HG02588 (cell line): ENCODE measurements around the gene CRABP2.

ENCODE experiments used
- ATAC-seq: cut with Tn5 transposase; IDR thresholded peaks from one replicate; pipeline ENCODE4 v1.9.1; 2021; ENCODE audit warnings: mild to moderate bottlenecking, moderate library complexity; ENCODE audit not compliant: unreplicated experiment

The CRABP2 gene

DNA sequence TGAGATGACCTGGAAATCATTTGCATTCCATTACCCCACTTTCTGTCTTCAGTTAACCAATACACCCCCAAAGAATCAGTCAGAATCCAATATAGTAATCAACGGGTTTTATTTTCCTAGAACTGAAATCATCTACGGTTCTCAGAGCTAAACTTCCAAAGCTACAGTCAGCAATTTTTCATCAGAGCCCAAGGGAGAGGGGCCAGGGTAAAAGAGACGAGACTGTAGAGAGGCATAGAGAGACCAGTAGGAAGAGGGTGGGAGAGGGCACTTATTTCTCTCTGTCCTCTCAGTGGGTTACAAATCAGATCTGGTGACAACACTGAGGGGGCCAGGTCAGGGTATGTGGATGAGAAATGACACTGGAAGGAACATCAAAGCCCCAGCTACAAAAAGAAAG lies 36.6 kb upstream of the CRABP2 start:
- no peak for ATAC-seq

GRCh38 chr1:156741481-156741983 lies 36.1 kb upstream of the CRABP2 start:
- ATAC-seq: no peak

- peak; percentile 74 for ATAC-seq
These were observed 35.5 kb upstream of the CRABP2 start, which contains the start of gene MRPL24 for GRCh38 chr1:156740741-156741480. MRPL24 (minus strand) TSS chr1:156741088; CDS start chr1:156738704, 2,384 bp downstream.

DNA sequence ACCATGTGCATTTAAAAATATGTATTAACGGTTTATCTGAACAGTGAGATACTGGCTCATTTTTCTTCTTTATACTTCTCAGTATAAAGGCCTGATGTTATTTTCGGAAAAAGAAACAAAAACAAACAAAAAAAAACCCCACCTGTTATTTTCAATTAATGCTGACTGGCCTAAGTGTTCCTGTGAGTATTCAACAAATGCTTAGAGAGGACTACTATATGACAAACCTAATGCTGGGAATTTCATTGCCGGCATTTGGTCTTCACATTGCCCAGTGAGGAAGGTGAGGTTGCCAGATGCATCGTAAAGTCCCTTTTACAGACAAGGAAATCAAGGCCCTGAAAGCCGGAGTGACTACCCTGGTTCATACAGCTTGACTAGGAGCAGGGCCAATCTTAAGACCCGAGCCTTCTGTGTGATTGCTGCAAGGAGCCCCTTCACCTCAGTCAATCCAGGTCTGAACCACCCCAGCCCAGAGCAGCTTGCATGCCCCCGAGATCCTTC lies 34.9 kb upstream of the CRABP2 start:
- no peak for ATAC-seq

DNA sequence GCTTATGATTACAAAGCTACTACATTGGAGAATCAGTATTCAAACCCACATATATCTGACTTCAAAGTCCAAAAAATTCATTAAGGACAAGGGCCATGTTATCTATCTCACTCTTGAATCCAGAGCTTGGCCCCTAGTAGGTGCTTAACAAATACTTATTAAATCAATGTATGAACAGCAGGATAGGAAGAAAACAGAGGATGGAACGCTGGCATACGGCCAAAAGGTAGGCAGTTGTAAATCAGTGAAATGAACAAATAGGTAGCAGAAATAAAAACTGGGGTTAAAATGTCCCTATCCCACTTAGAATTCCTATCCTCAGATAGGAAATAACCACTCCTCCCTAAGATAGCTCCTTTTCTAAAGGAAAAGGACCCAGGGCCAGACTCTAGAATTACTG lies 33.5 kb upstream of the CRABP2 start:
- ATAC-seq: no peak

DNA sequence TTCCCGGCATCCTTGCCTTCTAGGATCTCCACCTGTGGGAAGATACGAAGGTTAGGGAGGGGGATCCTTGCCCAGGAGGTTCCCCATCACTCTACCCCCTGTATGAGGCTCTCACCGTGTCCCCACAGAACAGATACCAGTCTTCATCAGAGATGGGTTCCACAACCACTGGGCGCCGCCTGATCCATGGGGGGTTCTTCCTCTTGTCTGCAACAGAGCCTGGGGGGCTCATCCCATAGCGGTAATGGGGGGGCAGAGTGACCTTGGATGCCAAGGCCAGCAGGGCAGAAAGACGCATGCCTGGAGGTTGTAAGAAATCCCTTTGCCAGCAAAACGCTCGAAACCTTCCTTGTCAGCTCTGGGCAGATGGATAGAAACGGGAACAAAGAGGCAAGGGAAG lies 33.0 kb upstream of the CRABP2 start:
- no peak for ATAC-seq

DNA sequence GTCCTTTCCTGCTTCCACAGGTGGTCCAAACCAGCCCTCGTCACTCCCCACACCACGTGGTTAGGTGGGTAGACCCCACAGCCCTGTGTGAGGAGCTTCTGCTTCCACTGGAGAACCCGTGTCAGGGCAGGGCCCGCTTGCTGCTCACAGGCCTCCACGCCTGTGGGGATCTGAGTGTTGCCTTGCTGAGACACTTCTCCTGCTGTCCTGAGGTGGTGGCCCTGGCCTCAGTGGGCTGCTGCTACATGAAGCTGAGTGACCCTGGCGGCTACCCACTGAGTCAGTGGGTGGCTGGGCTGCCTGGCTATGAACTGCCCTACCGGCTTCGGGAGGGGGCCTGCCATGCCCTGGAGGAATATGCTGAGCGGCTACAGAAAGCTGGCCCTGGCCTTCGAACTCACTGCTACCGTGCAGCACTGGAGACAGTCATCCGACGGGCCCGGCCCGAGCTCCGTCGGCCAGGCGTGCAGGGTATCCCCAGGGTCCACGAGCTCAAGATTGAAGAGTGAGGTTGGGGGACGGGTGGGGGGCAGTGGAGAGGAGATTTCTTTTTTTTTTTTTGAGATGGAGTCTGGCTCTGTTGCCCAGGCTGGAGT lies 28.7 kb upstream of the CRABP2 start:
- ATAC-seq: no peak

DNA sequence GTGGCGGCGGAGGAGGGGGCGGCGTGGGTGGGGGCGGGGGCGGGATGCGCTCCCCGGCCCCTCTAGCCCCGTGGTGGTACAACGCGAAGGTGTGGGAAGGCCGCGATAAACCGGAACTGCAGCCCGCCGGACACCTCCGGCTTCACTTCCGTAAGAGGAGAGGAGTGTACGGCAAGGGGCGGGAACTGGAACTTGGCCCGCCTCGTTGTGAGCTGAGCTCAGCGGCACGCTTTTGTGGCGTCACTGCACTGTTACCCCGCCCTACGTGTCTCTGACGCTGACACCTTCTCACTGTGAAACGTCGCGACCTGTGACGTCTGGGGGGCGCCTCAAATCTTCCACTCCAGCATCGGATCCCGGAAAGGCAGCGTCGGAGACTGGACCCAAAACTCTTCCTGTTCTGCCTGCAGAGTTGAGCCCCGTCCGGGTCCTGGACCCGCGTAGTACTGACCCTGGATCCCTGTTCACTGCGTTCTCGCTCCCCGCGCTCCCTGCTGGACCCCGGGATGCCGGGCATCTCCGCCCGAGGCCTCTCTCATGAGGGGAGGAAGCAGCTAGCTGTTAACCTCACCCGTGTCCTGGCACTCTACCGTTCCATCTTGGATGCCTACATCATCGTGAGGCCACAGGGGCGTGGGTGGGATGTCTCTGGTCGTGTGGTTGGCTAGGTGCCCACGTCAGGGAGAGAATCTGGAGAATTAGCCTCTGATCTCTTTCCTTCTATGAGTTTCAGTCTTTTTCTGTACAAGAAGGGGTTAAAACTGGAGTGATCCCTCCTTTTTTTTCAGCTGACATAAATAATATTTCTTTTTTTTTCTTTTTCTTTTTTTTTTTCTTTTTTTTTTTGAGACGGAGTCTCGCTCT lies 23.4 kb upstream of the CRABP2 start, which contains the start of gene ISG20L2:
ISG20L2 (minus strand) TSS at position 168 of the 864 bp plus-strand sequence. CDS start 1,114 bp downstream, outside the sequence.
- ATAC-seq: peak; percentile 87

DNA sequence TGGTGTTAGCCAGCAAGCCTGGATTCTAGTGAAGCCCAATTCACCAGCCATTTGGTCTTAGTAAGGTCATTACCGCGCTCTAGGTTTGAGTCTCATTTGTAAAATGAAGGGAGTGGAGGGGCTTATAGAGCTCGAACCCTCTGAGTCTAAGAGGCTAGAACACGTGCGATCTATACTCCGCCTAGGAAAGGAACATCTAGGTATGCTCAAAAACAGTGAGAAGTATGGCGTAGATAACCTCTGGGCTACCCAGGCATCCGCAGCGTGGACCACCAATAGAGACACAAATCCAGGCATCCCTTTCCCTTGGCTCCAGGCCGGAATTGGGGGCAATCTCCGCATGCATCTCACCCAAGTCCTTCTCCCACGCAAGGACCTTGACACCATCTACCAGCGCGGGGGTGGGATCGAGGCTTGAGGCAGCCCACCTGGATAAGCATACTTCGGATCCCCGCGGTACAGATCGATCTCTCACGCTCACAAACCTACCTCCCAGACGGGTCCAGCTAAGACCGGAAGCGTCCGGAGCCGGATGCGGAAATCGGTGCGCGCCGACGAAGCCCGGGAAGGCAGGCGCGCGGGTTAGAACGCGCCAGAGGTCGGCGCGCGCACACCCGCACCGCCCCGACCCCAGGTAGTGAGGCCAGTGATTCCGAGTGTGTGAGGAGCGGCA lies 22.7 kb upstream of the CRABP2 start, which contains the start of gene METTL25B:
METTL25B (plus strand) TSS at position 544 of the 673 bp plus-strand sequence. CDS start 636 bp downstream, outside the sequence.
- peak; percentile 48 for ATAC-seq

DNA sequence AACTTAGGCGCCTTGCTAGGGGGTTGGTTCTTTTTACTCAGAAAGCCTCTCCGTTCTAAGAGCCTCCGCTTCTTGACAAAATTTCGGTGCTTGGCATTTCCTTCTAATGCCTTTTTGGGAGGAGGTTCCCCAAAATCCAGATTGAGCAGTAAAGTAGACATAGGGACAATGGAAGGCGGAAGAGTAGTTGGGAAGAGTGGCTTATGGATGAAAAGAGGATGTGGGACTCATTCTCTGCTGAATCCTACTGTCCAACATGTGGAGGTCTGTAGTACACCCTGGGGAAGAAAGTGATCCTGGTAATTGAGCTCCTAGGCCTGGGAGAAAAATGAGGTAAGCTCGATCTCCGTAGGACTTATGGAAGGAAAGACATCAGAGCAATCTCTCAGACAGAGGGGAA lies 22.1 kb upstream of the CRABP2 start:
- ATAC-seq: no peak

GRCh38 chr1:156726549-156727226 lies 21.3 kb upstream of the CRABP2 start:
- ATAC-seq: no peak

GRCh38 chr1:156725683-156726280 lies 20.4 kb upstream of the CRABP2 start:
- peak; percentile 33 for ATAC-seq

DNA sequence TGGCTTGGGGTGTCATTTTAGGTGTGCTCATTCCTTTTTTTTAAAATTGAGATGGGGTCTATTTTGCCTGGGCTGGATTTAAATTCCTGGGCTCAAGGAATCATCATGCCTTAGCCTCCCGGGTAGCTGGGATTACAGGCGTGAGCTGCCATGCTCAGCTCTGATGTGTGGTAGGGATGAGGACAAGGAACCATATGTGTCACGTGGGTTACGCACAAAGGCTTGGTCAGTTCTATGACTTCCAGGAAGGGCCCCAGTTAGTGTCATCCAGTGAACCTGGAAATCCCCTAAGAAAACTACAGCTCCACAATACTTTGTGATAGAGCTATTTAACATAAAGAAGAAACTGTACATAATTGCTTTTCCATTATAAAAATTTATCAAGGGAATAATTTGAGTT lies 16.2 kb upstream of the CRABP2 start:
- no peak for ATAC-seq

GRCh38 chr1:156721131-156721530 lies 15.7 kb upstream of the CRABP2 start:
- ATAC-seq: no peak

DNA sequence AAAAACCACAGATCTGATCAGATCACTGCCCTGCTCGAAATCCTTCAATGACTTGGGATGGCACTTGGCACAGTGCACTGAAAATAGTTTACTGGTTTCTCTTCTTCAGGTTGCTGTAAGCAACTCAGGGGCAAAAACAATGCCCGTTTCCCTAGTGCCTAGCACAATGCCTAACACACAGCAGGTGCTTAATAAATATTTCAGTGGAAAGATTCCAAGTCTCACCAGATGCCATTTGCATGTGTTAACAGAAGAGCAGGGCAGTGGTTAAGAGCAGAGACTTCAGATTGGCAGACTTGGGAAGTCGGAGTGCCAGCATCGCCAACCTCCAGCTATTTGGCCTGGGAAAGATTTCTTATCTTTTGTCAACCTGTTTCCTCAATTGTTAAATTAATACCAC lies 12.0 kb upstream of the CRABP2 start:
- ATAC-seq: no peak

GRCh38 chr1:156714830-156715229 lies 9.4 kb upstream of the CRABP2 start:
- ATAC-seq: no peak

DNA sequence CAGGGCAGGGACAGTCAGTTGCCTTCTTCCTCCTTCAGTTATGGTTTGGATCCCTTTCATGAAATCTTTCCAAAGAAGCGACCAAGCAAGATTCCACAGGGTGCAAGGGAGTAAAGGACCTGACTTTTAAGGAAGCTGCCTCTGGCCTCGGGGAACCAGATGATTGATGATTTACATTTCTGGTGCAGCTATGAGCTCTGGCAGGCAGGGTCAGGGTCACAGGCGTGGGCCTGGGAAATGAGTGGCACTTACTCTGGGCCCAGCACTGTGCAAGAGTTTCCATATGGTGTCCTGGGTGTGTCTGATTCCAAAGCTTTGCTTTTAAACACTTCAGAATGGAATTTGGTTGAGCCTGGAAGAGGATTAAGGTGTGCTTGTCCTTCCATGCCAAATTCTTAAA lies 7.2 kb upstream of the CRABP2 start:
- ATAC-seq: no peak

GRCh38 chr1:156711011-156711817 lies 5.8 kb upstream of the CRABP2 start:
- no peak for ATAC-seq
